Activated CD8-positive, alpha-beta T cell treated with anti-CD3 and anti-CD28 coated beads for 36 hours (primary cell): ENCODE measurements around the gene ZDHHC17. TPM values are rescaled to one million over a fixed set of nuclear protein-coding genes. Genes with fewer than 3 reads are reported as not detected.

ENCODE experiments used
- ATAC-seq: fragments of 200-7000 bp; cut with Tn5 transposase; one replicate; pipeline ENCODE4 v1.10.0; 2021; ENCODE audit warnings: mild to moderate bottlenecking, moderate library complexity
- CTCF ChIA-PET: fragments of 350-600 bp; sonication (Branson Sonifier 250); formaldehyde crosslinking; loops from one replicate; lab custom pipeline; 2021; ENCODE audit warnings: antibody characterized with exemption; lab: Charles Lee
- POLR2A ChIA-PET: fragments of 350-600 bp; sonication (Branson Sonifier 250); formaldehyde crosslinking; loops from one replicate; lab custom pipeline; 2021; ENCODE audit warnings: antibody characterized with exemption; lab: Charles Lee
- DNase-seq: peaks from one replicate; pipeline ENCODE4 v3.0.0-alpha.2; 2020
- H3K27ac Mint-ChIP-seq: one replicate; pipeline ENCODE4 v1.8.0; 2021; ENCODE audit warnings: mild to moderate bottlenecking, mixed read lengths
- H3K27me3 Mint-ChIP-seq: one replicate; pipeline ENCODE4 v1.8.0; 2021; ENCODE audit warnings: mixed read lengths
- H3K36me3 Mint-ChIP-seq: one replicate; pipeline ENCODE4 v1.8.0; 2021; ENCODE audit warnings: low read depth, mixed read lengths
- H3K4me1 Mint-ChIP-seq: one replicate; pipeline ENCODE4 v1.8.0; 2021; ENCODE audit warnings: low read depth, mixed read lengths
- H3K4me3 Mint-ChIP-seq: one replicate; pipeline ENCODE4 v1.8.0; 2021; ENCODE audit warnings: mild to moderate bottlenecking, moderate library complexity, mixed read lengths
- H3K9me3 Mint-ChIP-seq: one replicate; pipeline ENCODE4 v1.8.0; 2021; ENCODE audit warnings: mixed read lengths
- intact Hi-C: fragments of 100-400 bp; cut with micrococcal nuclease; formaldehyde crosslinking; loops from one replicate; pipeline ENCODE4 v1.10.0; 2022
- total RNA-seq, 2 experiments: library from RNA; stranded (reverse); gene quantifications; one replicate each; pipeline ENCODE4 v1.2.3, GENCODE V29; 2021
- TF ChIP-seq, protein P1 (sequence below): fragments of 200-600 bp; IDR thresholded peaks from one replicate; pipeline ENCODE4 v1.8.0; 2022; ENCODE audit warnings: antibody characterized with exemption, mild to moderate bottlenecking

The ZDHHC17 gene
- total RNA-seq, 2 experiments from 2014 or later = 20.8 to 22.4 TPM

DNA sequence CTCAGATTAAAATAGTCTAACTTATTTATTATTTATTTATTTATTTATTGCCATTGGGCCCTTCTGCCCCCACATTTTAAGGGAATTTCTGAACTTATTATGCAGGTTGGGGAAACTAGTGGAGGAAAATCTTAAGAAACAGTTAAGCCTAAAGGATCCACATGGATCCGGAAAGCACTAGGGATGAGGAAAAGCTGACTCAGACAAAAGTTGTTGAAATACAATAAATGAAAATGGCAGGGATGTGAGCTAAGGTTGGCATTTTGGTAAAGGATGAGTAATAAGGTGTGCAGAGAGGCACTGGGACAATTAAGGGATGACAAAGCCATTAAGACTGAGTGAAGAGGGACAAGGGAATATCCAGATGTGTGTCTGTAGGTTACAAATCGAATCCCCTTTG, 135.6 kb downstream of the ZDHHC17 start:
- H3K9me3 Mint-ChIP-seq = no peaks in the 10 kb centered on the region
- TF ChIP-seq, protein P1, sequence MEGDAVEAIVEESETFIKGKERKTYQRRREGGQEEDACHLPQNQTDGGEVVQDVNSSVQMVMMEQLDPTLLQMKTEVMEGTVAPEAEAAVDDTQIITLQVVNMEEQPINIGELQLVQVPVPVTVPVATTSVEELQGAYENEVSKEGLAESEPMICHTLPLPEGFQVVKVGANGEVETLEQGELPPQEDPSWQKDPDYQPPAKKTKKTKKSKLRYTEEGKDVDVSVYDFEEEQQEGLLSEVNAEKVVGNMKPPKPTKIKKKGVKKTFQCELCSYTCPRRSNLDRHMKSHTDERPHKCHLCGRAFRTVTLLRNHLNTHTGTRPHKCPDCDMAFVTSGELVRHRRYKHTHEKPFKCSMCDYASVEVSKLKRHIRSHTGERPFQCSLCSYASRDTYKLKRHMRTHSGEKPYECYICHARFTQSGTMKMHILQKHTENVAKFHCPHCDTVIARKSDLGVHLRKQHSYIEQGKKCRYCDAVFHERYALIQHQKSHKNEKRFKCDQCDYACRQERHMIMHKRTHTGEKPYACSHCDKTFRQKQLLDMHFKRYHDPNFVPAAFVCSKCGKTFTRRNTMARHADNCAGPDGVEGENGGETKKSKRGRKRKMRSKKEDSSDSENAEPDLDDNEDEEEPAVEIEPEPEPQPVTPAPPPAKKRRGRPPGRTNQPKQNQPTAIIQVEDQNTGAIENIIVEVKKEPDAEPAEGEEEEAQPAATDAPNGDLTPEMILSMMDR = no peak
- no peaks in the 10 kb centered on the region for H3K36me3 Mint-ChIP-seq
- H3K27me3 Mint-ChIP-seq = no peaks in the 10 kb centered on the region
- no peak overlapping the region for H3K27ac Mint-ChIP-seq
- ATAC-seq = no peak
- intact Hi-C loops = no loop called here
- POLR2A ChIA-PET = no interaction called here
- no peak overlapping the region for H3K4me3 Mint-ChIP-seq
- CTCF ChIA-PET = no interaction called here
- H3K4me1 Mint-ChIP-seq = peaks cover 9% of the 10 kb centered on the region
- DNase-seq = no peak

DNA sequence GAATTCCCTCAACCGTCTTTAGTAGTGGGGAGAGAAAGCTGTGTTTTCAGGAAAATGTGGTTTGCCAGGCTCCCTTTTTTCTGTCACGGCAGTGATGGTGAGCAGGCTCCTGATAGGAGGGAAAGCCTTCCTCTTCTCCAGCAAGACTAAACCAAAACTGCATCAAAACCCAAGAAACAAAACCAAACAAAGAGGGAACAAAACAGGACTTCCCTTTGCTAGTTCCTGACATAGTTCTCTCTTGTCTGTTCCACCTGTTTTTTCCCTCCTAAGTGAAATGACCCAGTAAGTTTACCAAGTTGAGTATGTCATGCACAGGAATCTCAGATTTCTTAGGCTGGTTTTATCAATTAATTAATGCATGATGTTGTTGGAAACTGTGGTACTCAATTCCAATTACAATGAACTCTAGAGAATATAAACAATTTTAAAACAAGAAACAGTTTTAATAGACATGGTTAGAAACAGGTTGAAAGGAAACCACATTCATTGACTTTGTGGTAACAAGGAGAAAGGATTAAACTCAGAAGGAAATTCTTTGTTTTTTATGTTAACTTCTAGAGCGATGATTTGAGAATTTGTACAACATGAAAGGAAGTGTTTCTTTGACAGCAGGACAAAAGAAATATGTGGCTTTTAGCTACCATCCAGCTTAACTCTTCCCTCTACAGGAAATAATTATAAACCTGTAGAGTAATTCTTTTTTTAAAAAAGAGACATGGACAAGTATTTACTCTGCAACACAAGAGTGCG, 137.9 kb downstream of the ZDHHC17 start:
- no peak overlapping the region for H3K27ac Mint-ChIP-seq
- no peaks in the 10 kb centered on the region for H3K36me3 Mint-ChIP-seq
- DNase-seq (no peak), ATAC-seq (no peak)
- peaks cover 9% of the 10 kb centered on the region for H3K4me1 Mint-ChIP-seq
- TF ChIP-seq, protein P1 = no peak
- ChIA-PET CTCF (interaction anchor here (0.6 to 1.2 kb wide), 2 partner anchors 13 to 313 kb away, joined by 3 read pairs; no protein-coding TSS in a partner anchor), POLR2A (no interaction called here)
- H3K27me3 Mint-ChIP-seq = peaks cover 1% of the 10 kb centered on the region
- no peaks in the 10 kb centered on the region for H3K9me3 Mint-ChIP-seq
- intact Hi-C loops = no loop called here
- H3K4me3 Mint-ChIP-seq = no peak overlapping the region

Other genes with a start within 250 kb of the ZDHHC17 start
- gene OSBPL8, start 204.3 kb upstream of the ZDHHC17 start, total RNA-seq = 10 to 100 TPM; 81.1 to 85.6 TPM
- 1 to 10 TPM; 1.2 to 1.8 TPM for gene CSRP2, start 114.9 kb downstream of the ZDHHC17 start, total RNA-seq